Subcutaneous adipose tissue (tissue), 4 donors: ENCODE data around the gene ACER1. TPM values are rescaled to one million over a fixed set of nuclear protein-coding genes. Genes with fewer than 3 reads are reported as not detected.

Experiments used
- CTCF ChIP-seq: fragments of 450-650 bp; IDR thresholded peaks from one replicate; pipeline ENCODE4 v1.5.1; 2016; ENCODE audit warnings: low read depth, mild to moderate bottlenecking, control low read depth, antibody characterized with exemption, moderate library complexity
- total RNA-seq, 4 donors: library from RNA; depleted of rRNA; stranded (reverse); fragments of >200 nt; gene quantifications; one replicate each; pipeline ENCODE4 v1.1.0, GENCODE V29; 2016

Gene ACER1
- total RNA-seq, 4 donors from 2014 or later, result 0.44 TPM; not detected in 3

- no peak for TF ChIP-seq CTCF
These were observed 29.0 kb upstream of the ACER1 start for GRCh38 chr19:6362351-6362801.

- no peak for TF ChIP-seq CTCF
These were observed 28.6 kb upstream of the ACER1 start for GRCh38 chr19:6362027-6362350.

- no peak for TF ChIP-seq CTCF
These were observed 26.3 kb upstream of the ACER1 start for GRCh38 chr19:6359568-6360341.

GRCh38 chr19:6358003-6358402 lies 24.6 kb upstream of the ACER1 start:
- TF ChIP-seq CTCF, result no peak

GRCh38 chr19:6357174-6357573 lies 23.8 kb upstream of the ACER1 start:
- no peak for TF ChIP-seq CTCF

GRCh38 chr19:6354098-6354674 lies 20.8 kb upstream of the ACER1 start:
- no peak for TF ChIP-seq CTCF

GRCh38 chr19:6352381-6353165 lies 19.2 kb upstream of the ACER1 start:
- no peak for TF ChIP-seq CTCF
